ENCODE results near the gene COPA. TPM values are rescaled to one million over a fixed set of nuclear protein-coding genes. Genes with fewer than 3 reads are reported as not detected.

Gene COPA
- total RNA-seq, 1 experiment from 2014 or later, result 144 TPM

- H3K36me3 ChIP-seq, result peaks cover 17% of the 10 kb centered on the region
- H3K9me3 ChIP-seq, result no peaks in the 10 kb centered on the region
- peak within 1 kb of the TSS; percentile 82 for H3K4me3 ChIP-seq
- no peaks in the 10 kb centered on the region; the same call in 1 of the 2 replicates for H3K27me3 ChIP-seq
- peak; percentile 99 for DNase-seq
Measured at GRCh38 chr1:160261893-160262794, 80.9 kb downstream of the COPA start, which contains the start of gene DCAF8. DCAF8 (minus strand) TSS chr1:160262549; CDS start chr1:160244008, 18,541 bp downstream.

GRCh38 chr1:160261556-160261892 is 81.5 kb downstream of the COPA start:
- H3K27me3 ChIP-seq, result no peaks in the 10 kb centered on the region
- no peaks in the 10 kb centered on the region for H3K9me3 ChIP-seq
- peak overlapping the region; percentile 82 for H3K4me3 ChIP-seq
- peaks cover 18% of the 10 kb centered on the region for H3K36me3 ChIP-seq
- DNase-seq, result peak; percentile 59

GRCh38 chr1:160260406-160261382 is 82.4 kb downstream of the COPA start:
- peak overlapping the region; percentile 82 for H3K4me3 ChIP-seq
- peaks cover 18% of the 10 kb centered on the region for H3K36me3 ChIP-seq
- H3K27me3 ChIP-seq, result no peaks in the 10 kb centered on the region
- H3K9me3 ChIP-seq, result no peaks in the 10 kb centered on the region
- peak; percentile 19 for DNase-seq

GRCh38 chr1:160258177-160258798 is 84.8 kb downstream of the COPA start:
- Histone ChIP-seq H3K36me3 (peaks cover 32% of the 10 kb centered on the region), H3K27me3 (no peaks in the 10 kb centered on the region), H3K9me3 (no peaks in the 10 kb centered on the region), H3K4me3 (no peak overlapping the region)
- DNase-seq, result no peak

- DNase-seq, result no peak
- Histone ChIP-seq H3K36me3 (peaks cover 32% of the 10 kb centered on the region), H3K9me3 (no peaks in the 10 kb centered on the region), H3K4me3 (no peak overlapping the region), H3K27me3 (no peaks in the 10 kb centered on the region)
Measured at GRCh38 chr1:160257411-160258015, 85.5 kb downstream of the COPA start.

- peak; percentile 44 for DNase-seq
- H3K36me3 ChIP-seq, result peaks cover 32% of the 10 kb centered on the region
- H3K4me3 ChIP-seq, result no peak overlapping the region
- no peaks in the 10 kb centered on the region for H3K9me3 ChIP-seq
- no peaks in the 10 kb centered on the region for H3K27me3 ChIP-seq
Measured at GRCh38 chr1:160256396-160257046, 86.5 kb downstream of the COPA start.

- H3K27me3 ChIP-seq, result no peaks in the 10 kb centered on the region
- no peaks in the 10 kb centered on the region for H3K9me3 ChIP-seq
- peaks cover 32% of the 10 kb centered on the region for H3K36me3 ChIP-seq
- no peak for DNase-seq
- H3K4me3 ChIP-seq, result no peak overlapping the region
Measured at GRCh38 chr1:160255781-160256300, 87.2 kb downstream of the COPA start.

- Histone ChIP-seq H3K27me3 (no peaks in the 10 kb centered on the region), H3K4me3 (no peak overlapping the region), H3K9me3 (no peaks in the 10 kb centered on the region), H3K36me3 (peaks cover 16% of the 10 kb centered on the region)
- peak; percentile 46 for DNase-seq
Measured at GRCh38 chr1:160251687-160252526, 91.1 kb downstream of the COPA start.

GRCh38 chr1:160251011-160251410 is 92.0 kb downstream of the COPA start:
- no peak overlapping the region for H3K4me3 ChIP-seq
- no peak for DNase-seq
- peaks cover 16% of the 10 kb centered on the region for H3K36me3 ChIP-seq

GRCh38 chr1:160247053-160247452 is 96.0 kb downstream of the COPA start:
- no peaks in the 10 kb centered on the region for H3K27me3 ChIP-seq
- H3K4me3 ChIP-seq, result no peak overlapping the region
- DNase-seq, result no peak
- H3K36me3 ChIP-seq, result peaks cover 18% of the 10 kb centered on the region
- H3K9me3 ChIP-seq, result no peaks in the 10 kb centered on the region

More at GRCh38 chr1:160251011-160251410, 92.0 kb downstream of the COPA start:
- Histone ChIP-seq H3K9me3 (no peaks in the 10 kb centered on the region), H3K27me3 (no peaks in the 10 kb centered on the region)

GRCh38 chr1:160245434-160245833 is 97.6 kb downstream of the COPA start:
- H3K27me3 ChIP-seq, result no peaks in the 10 kb centered on the region
- H3K36me3 ChIP-seq, result peaks cover 31% of the 10 kb centered on the region
- no peak for DNase-seq
- no peak overlapping the region for H3K4me3 ChIP-seq
- H3K9me3 ChIP-seq, result no peaks in the 10 kb centered on the region

GRCh38 chr1:160244209-160244608 is 98.8 kb downstream of the COPA start:
- H3K36me3 ChIP-seq, result peaks cover 40% of the 10 kb centered on the region
- H3K27me3 ChIP-seq, result no peaks in the 10 kb centered on the region
- DNase-seq, result no peak
- H3K9me3 ChIP-seq, result no peaks in the 10 kb centered on the region
- no peak overlapping the region for H3K4me3 ChIP-seq

GRCh38 chr1:160243767-160244166 is 99.3 kb downstream of the COPA start:
- no peak overlapping the region for H3K4me3 ChIP-seq
- DNase-seq, result no peak
- no peaks in the 10 kb centered on the region for H3K9me3 ChIP-seq
- H3K27me3 ChIP-seq, result no peaks in the 10 kb centered on the region
- H3K36me3 ChIP-seq, result peaks cover 44% of the 10 kb centered on the region

- Histone ChIP-seq H3K27me3 (no peaks in the 10 kb centered on the region), H3K9me3 (no peaks in the 10 kb centered on the region), H3K36me3 (peaks cover 75% of the 10 kb centered on the region), H3K4me3 (no peak overlapping the region)
- DNase-seq, result no peak
Measured at GRCh38 chr1:160239582-160240299, 103.3 kb downstream of the COPA start.

Data from MG63 (cell line).